ENCODE data around the gene PIK3R2. TPM values are rescaled to one million over a fixed set of nuclear protein-coding genes. Genes with fewer than 3 reads are reported as not detected.

Gene PIK3R2
- total RNA-seq, 4 donors from 2014 or later: 12.2 to 38.1 (median 15.7) TPM

DNA sequence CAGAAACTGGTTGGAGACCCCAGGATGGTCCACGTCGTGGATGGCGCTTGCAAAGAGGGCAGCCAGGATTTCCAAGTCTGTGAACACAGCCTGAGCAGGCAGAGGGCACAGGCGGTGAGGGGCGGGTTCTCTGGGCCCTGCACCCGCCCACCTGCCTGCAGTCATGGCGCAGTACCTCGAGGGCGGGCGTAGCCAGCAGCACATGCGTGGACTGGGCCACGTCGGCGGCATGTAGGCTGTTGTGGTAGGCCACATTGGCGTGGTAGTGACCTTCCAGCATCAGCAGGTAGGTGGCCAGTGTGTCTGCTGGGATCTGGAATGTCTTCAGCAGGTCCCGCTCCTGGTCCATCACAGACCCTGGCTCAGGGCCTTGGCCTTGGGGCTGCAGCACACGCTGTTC lies 65.2 kb downstream of the PIK3R2 start:
- 81 to 92% methylated on average over 12 to 17 of the region's 17 CpGs for WGBS, 2 donors
- H3K27me3 ChIP-seq: peaks cover 0 to 29% of the 10 kb centered on the region in 2 donors
- no peak for DNase-seq (ENCODE audit: low spot score in 2 of 2)
- no peak overlapping the region for H3K4me3 ChIP-seq
- no peak for TF ChIP-seq EP300 (IDR thresholded peaks at IDR 0.05)
- TF ChIP-seq, protein P1, sequence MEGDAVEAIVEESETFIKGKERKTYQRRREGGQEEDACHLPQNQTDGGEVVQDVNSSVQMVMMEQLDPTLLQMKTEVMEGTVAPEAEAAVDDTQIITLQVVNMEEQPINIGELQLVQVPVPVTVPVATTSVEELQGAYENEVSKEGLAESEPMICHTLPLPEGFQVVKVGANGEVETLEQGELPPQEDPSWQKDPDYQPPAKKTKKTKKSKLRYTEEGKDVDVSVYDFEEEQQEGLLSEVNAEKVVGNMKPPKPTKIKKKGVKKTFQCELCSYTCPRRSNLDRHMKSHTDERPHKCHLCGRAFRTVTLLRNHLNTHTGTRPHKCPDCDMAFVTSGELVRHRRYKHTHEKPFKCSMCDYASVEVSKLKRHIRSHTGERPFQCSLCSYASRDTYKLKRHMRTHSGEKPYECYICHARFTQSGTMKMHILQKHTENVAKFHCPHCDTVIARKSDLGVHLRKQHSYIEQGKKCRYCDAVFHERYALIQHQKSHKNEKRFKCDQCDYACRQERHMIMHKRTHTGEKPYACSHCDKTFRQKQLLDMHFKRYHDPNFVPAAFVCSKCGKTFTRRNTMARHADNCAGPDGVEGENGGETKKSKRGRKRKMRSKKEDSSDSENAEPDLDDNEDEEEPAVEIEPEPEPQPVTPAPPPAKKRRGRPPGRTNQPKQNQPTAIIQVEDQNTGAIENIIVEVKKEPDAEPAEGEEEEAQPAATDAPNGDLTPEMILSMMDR (IDR thresholded peaks at IDR 0.05): no peak
- no peak for TF ChIP-seq POLR2A (IDR thresholded peaks at IDR 0.05)
- peaks cover 0 to 6% (median 0%) of the 10 kb centered on the region in 4 donors for H3K4me1 ChIP-seq
- H3K27ac ChIP-seq: no peak overlapping the region
- H3K36me3 ChIP-seq: no peaks in the 10 kb centered on the region
- H3K9me3 ChIP-seq: no peaks in the 10 kb centered on the region

DNA sequence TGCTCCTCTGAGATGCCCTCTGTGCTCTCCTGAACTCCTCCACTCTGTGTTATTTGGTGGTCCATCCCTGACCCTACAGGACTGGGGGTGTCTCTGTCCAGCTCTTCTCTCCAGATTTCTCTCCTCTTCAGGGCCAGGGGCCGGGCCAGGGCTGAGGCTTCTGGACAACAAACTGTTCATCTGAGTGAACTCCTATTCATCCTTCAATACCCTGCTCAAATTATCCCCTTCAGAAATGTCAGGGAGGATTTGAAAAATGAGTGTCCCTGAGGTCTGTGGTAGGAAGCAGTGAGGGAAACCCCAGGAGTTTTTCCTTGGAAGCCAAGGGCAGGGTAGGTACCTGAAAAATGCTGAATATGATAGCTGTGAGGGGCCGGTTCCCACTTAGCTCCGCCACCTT lies 65.6 kb downstream of the PIK3R2 start:
- Histone ChIP-seq H3K36me3 (no peaks in the 10 kb centered on the region), H3K27me3 (peaks cover 0 to 29% of the 10 kb centered on the region in 2 donors), H3K4me1 (peaks cover 0 to 6% (median 0%) of the 10 kb centered on the region in 4 donors), H3K4me3 (no peak overlapping the region), H3K27ac (no peak overlapping the region), H3K9me3 (no peaks in the 10 kb centered on the region)
- 86 to 92% methylated on average over 3 of the region's 3 CpGs for WGBS, 2 donors
- DNase-seq (ENCODE audit: low spot score in 2 of 2): no peak
- TF ChIP-seq EP300 (IDR thresholded peaks at IDR 0.05) (no peak), POLR2A (IDR thresholded peaks at IDR 0.05) (no peak)
- TF ChIP-seq, protein P1 (IDR thresholded peaks at IDR 0.05): no peak

Small RNAs within 50 kb of the gene (small RNA-seq; reads per million reads assigned to genes)
- gene IFI30: not detected

Other genes with a start within 250 kb of the PIK3R2 start
- 10 to 100 TPM; 29.3 to 69.0 (median 33.9) TPM for gene CCDC124, start 220.1 kb upstream of the PIK3R2 start, total RNA-seq
- gene KCNN1, start 186.1 kb upstream of the PIK3R2 start, total RNA-seq: under 1 TPM in 1 of 4 donors, not detected in 3; under 0.01 TPM
- 100 to 1,000 TPM; 127 to 180 (median 177) TPM for gene ARRDC2, start 145.0 kb upstream of the PIK3R2 start, total RNA-seq
- gene IL12RB1, start 66.2 kb upstream of the PIK3R2 start, total RNA-seq: 1 to 10 TPM; 1.0 to 4.8 (median 1.9) TPM
- 10 to 100 TPM in 2 of 4 donors, 1 to 10 TPM in 2; 7.6 to 19.8 (median 10.0) TPM for gene MAST3, start 55.4 kb upstream of the PIK3R2 start, total RNA-seq
- gene IFI30, start 20.6 kb downstream of the PIK3R2 start, total RNA-seq: 100 to 1,000 TPM in 1 of 4 donors, 10 to 100 TPM in 3; 19.0 to 101 (median 29.4) TPM
- gene MPV17L2, start 40.1 kb downstream of the PIK3R2 start, total RNA-seq: 10 to 100 TPM; 11.1 to 19.0 (median 15.5) TPM
- 1 to 10 TPM in 3 of 4 donors, not detected in 1; 1.5 to 5.1 (median 3.9) TPM for gene RAB3A, start 50.9 kb downstream of the PIK3R2 start, total RNA-seq
- gene PDE4C, start 73.3 kb downstream of the PIK3R2 start, total RNA-seq: under 1 TPM in 3 of 4 donors, not detected in 1; under 0.01 to 0.60 (median 0.59) TPM
- gene IQCN, start 121.3 kb downstream of the PIK3R2 start, total RNA-seq: 10 to 100 TPM in 2 of 4 donors, 1 to 10 TPM in 2; 2.3 to 11.4 (median 8.2) TPM
- gene JUND, start 128.5 kb downstream of the PIK3R2 start, total RNA-seq: 100 to 1,000 TPM; 309 to 553 (median 486) TPM
- gene LSM4, start 169.9 kb downstream of the PIK3R2 start, total RNA-seq: 100 to 1,000 TPM in 3 of 4 donors, 10 to 100 TPM in 1; 70.4 to 167 (median 156) TPM
- gene PGPEP1, start 187.4 kb downstream of the PIK3R2 start, total RNA-seq: 10 to 100 TPM; 15.9 to 27.9 (median 20.1) TPM
- gene GDF15, start 233.0 kb downstream of the PIK3R2 start, total RNA-seq: 10 to 100 TPM in 2 of 4 donors, 1 to 10 TPM in 2; 4.2 to 31.0 (median 13.2) TPM
- 10 to 100 TPM in 2 of 4 donors, 1 to 10 TPM in 2; 9.0 to 13.8 (median 9.8) TPM for gene LRRC25, start 244.5 kb downstream of the PIK3R2 start, total RNA-seq